ENCODE measurements around the gene COL5A1.

DNA sequence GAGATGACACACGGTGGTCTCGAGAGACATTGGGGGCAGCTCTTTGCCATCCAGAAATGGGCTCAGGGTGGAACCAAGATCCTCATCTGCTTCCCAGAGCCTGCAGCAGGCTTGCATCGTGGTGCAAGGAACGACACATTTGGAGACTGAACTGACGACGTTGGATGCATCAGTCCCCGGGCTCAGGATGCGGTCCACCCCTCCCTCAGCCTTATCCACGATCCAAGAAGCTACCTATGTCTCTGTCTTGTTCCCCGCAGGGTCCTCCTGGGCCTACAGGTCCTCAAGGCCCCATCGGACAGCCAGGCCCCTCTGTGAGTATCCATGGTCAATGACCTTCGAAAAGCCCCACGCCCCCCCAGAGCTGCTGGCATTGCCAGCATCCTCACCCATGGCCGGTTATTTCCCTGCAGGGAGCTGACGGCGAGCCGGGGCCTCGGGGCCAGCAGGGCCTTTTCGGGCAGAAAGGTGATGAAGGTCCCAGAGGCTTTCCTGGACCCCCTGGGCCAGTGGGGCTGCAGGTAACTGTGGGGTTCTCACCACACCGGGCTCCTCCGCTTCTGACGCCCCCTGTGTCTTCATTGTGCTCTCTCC is 169.6 kb downstream of the COL5A1 start:
- TF ChIP-seq CTCF (IDR thresholded peaks at IDR 0.05; ENCODE audit: low read length) (no peak), EZH2 (IDR thresholded peaks at IDR 0.05; ENCODE audit: borderline replicate concordance, low read length) (no peak)

Measured in OCI-LY1 (cell line).